ENCODE results near the gene CPN2.

Gene CPN2

DNA sequence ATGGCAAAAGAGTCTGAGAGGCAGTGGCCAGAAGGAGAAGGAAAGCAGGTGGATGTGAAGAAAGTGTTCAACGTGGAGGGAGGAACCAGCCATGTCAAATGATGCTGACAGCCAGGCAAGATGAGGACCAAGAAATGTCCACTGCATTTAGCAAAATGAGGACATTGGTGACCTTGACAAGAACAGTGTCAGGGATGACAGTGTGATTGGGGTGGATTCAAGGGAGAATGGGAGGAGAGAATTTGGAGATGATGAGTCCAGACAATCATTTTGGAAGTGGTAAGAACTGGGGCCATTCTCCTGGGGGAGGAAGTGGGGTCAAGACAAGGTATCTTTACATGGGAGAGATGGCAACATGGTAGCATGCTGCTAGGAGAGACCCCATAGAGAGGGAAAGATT is 47.4 kb downstream of the CPN2 start:
- Histone ChIP-seq H3K9me3 (ENCODE audit: severe bottlenecking) (no peaks in the 10 kb centered on the region), H3K27me3 (ENCODE audit: insufficient read depth, low read depth, severe bottlenecking) (no peaks in the 10 kb centered on the region), H3K4me3 (ENCODE audit: low read depth, low read length) (no peak overlapping the region), H3K36me3 (no peaks in the 10 kb centered on the region), H3K27ac (no peak overlapping the region)
- TF ChIP-seq, protein P1, sequence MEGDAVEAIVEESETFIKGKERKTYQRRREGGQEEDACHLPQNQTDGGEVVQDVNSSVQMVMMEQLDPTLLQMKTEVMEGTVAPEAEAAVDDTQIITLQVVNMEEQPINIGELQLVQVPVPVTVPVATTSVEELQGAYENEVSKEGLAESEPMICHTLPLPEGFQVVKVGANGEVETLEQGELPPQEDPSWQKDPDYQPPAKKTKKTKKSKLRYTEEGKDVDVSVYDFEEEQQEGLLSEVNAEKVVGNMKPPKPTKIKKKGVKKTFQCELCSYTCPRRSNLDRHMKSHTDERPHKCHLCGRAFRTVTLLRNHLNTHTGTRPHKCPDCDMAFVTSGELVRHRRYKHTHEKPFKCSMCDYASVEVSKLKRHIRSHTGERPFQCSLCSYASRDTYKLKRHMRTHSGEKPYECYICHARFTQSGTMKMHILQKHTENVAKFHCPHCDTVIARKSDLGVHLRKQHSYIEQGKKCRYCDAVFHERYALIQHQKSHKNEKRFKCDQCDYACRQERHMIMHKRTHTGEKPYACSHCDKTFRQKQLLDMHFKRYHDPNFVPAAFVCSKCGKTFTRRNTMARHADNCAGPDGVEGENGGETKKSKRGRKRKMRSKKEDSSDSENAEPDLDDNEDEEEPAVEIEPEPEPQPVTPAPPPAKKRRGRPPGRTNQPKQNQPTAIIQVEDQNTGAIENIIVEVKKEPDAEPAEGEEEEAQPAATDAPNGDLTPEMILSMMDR (IDR thresholded peaks at IDR 0.05; ENCODE audit: low read depth, low read length), result no peak
- no peak for DNase-seq

DNA sequence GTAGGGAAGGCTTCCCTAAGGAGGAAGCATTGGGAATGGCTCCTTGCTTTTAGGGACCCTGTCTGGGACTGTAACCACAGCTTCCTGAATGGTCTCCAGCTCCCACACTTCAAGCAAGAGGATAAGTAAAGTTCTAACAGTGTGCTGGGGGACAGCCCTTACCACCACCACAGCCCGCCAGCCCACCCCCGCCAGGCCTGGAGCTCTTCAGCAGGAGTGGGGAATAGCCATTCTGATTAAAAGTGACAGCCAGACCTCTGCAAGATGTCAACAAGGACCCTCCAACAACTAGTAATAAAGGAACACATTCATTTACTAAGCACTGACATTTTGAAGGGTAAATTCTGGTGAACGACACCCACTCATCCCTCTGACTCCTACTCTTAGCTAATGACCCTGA is 49.4 kb downstream of the CPN2 start:
- no peaks in the 10 kb centered on the region for H3K27me3 ChIP-seq (ENCODE audit: insufficient read depth, low read depth, severe bottlenecking)
- H3K9me3 ChIP-seq (ENCODE audit: severe bottlenecking), result no peaks in the 10 kb centered on the region
- no peak for DNase-seq
- H3K36me3 ChIP-seq, result no peaks in the 10 kb centered on the region
- no peak overlapping the region for H3K4me3 ChIP-seq (ENCODE audit: low read depth, low read length)
- TF ChIP-seq, protein P1 (IDR thresholded peaks at IDR 0.05; ENCODE audit: low read depth, low read length), result no peak
- no peak overlapping the region for H3K27ac ChIP-seq

DNA sequence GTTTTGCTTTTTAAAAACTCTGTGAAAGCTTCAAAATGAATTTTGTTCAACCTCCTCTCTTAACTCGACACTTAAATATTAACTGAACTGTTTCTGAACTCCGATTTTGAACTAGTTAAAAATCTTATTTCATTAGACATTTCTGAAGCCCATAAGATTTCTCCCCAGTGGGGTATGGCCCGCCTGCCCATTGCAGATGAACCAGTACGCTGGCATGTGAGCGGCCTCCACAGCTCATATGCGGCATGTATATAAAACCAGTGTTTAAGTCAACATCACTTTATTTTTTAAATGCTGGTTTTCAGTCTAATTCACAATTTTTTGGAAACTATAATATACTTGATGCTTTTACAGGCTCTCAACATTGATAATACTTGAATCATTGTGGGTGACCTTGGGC is 50.2 kb downstream of the CPN2 start:
- TF ChIP-seq, protein P1 (IDR thresholded peaks at IDR 0.05; ENCODE audit: low read depth, low read length), result no peak
- H3K27ac ChIP-seq, result no peak overlapping the region

DNA sequence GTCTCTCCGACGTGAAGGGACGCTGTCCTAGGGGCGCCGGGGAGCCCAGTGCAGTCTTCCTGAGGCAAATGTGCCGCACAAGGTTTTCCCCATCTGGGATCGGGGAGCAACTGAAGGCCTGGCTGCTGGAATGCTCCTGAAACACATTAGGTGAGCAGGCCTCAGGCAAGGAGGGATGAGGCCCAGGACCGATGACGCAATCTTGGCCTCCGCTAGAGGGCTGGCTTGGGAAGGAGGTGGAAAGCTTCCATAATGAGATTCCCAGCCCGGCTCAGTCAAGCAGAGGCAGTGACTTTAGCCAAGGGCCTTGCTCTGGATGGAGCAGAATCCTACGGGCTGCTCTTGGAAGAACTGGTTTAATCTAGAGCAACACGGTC is 50.8 kb downstream of the CPN2 start:
- Histone ChIP-seq H3K27me3 (ENCODE audit: insufficient read depth, low read depth, severe bottlenecking) (no peaks in the 10 kb centered on the region), H3K9me3 (ENCODE audit: severe bottlenecking) (no peaks in the 10 kb centered on the region), H3K36me3 (no peaks in the 10 kb centered on the region), H3K27ac (no peak overlapping the region), H3K4me3 (ENCODE audit: low read depth, low read length) (no peak overlapping the region)
- DNase-seq, result no peak
- TF ChIP-seq, protein P1 (IDR thresholded peaks at IDR 0.05; ENCODE audit: low read depth, low read length), result 0 out of 2 replicates have a peak, but pooled peaks have one; percentile 3

More for the DNA sequence above, 50.2 kb downstream of the CPN2 start:
- H3K27me3 ChIP-seq (ENCODE audit: insufficient read depth, low read depth, severe bottlenecking), result no peaks in the 10 kb centered on the region
- H3K36me3 ChIP-seq, result no peaks in the 10 kb centered on the region
- no peak overlapping the region for H3K4me3 ChIP-seq (ENCODE audit: low read depth, low read length)
- DNase-seq, result no peak
- no peaks in the 10 kb centered on the region for H3K9me3 ChIP-seq (ENCODE audit: severe bottlenecking)

DNA sequence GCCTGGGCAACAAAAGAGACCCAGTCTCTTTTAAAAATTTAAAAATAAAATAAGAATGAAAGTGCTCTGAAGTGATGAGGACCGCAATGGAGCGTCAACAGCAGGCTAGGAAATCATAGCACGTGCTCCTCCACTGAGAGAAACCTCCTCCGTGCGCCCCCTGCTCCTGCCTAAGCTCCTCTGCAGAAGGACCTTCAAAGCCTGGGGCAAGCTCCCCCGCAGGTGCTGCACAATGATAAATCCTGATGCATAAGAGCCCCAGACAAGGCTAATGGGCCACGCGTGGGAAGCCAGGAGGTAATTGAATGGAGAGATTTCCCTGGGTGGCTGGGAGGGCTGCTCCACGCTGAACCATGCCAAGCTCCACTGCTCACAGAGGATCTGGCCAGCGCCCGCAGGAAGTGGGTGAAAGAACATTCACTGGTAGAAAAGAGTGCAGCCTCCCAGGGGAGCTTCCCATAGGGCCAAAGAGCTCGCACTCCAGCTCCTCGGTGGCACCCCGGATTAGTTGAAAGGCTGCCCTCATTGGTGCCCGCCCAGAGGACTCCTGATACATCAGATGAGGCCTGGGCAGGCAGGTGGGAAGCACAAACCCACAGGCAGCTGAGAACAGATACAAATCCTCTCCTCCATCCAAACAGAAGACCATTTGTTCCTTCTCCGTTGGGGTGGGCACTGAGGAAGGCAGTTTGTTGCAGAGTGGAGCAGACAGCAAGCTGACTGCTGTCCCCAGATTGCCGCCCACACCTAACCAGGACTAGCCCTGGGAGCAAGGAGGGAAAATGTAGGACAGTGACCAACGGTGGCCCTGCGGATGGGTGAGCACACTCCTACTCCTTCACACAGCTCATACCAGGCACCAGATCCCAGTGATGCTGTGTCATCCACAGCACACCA is 52.5 kb downstream of the CPN2 start:
- no peak for DNase-seq
- Histone ChIP-seq H3K27me3 (ENCODE audit: insufficient read depth, low read depth, severe bottlenecking) (no peaks in the 10 kb centered on the region), H3K27ac (no peak overlapping the region), H3K9me3 (ENCODE audit: severe bottlenecking) (no peaks in the 10 kb centered on the region), H3K36me3 (no peaks in the 10 kb centered on the region), H3K4me3 (ENCODE audit: low read depth, low read length) (no peak overlapping the region)
- TF ChIP-seq, protein P1 (IDR thresholded peaks at IDR 0.05; ENCODE audit: low read depth, low read length), result no peak

All from WERI-Rb-1 (cell line).